ENCODE measurements around the gene C3. TPM values are rescaled to one million over a fixed set of nuclear protein-coding genes. Genes with fewer than 3 reads are reported as not detected.

C3 gene
- total and polyA plus RNA-seq, 7 donors = 9.0 to 1,284 (median 317) TPM

DNA sequence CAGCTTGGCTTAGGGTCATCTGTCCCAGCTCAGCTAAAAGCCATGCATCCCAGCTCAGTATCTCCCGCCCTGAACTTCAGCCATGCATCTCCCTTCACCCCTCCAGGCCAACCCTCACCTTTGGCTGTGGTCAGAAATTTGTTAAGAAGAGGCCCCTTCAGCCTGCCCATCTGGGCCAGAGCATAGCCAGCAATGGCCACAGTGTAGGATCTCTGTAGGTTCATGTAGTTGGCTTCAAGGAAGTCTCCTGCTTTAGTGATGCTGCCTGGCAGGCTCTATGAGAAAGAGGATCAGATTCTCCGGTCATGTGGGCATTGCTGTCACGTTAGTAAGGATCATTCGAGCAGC, 33.8 kb downstream of the C3 start:
- TF ChIP-seq CTCF (IDR thresholded peaks at IDR 0.05) (no peak), POLR2AphosphoS5 (IDR thresholded peaks at IDR 0.05) (no peak), POLR2A (IDR thresholded peaks at IDR 0.05) (no peak), EP300 (IDR thresholded peaks at IDR 0.05) (no peak)
- WGBS, 2 donors = 89 to 93% methylated on average over 4 of the region's 4 CpGs
- Histone ChIP-seq H3K9me3 (no peaks in the 10 kb centered on the region), H3K4me3 (no peak overlapping the region), H3K36me3 (peaks cover 0 to 6% (median 0%) of the 10 kb centered on the region in 4 donors), H3K4me1 (no peaks in the 10 kb centered on the region), H3K27ac (no peak overlapping the region), H3K27me3 (no peaks in the 10 kb centered on the region)
- DNase-seq = no peak
- intact Hi-C loops (cut with DNase I) = no loop called here

- H3K27me3 ChIP-seq = no peaks in the 10 kb centered on the region
- no peak for TF ChIP-seq POLR2A (IDR thresholded peaks at IDR 0.05)
- no peak for TF ChIP-seq POLR2AphosphoS5 (IDR thresholded peaks at IDR 0.05)
- TF ChIP-seq CTCF (IDR thresholded peaks at IDR 0.05) = no peak
- no peak for TF ChIP-seq EP300 (IDR thresholded peaks at IDR 0.05)
- DNase-seq = no peak
- H3K4me3 ChIP-seq = no peak overlapping the region
- intact Hi-C loops (cut with DNase I) = no loop called here
- 87 to 91% methylated on average over 15 of the region's 15 CpGs for WGBS, 2 donors
- H3K27ac ChIP-seq = no peak overlapping the region
- H3K9me3 ChIP-seq = no peaks in the 10 kb centered on the region
- no peaks in the 10 kb centered on the region for H3K4me1 ChIP-seq
- peaks cover 0 to 6% (median 0%) of the 10 kb centered on the region in 4 donors for H3K36me3 ChIP-seq
Measured at GRCh38 chr19:6685962-6686627, 34.4 kb downstream of the C3 start.

DNA sequence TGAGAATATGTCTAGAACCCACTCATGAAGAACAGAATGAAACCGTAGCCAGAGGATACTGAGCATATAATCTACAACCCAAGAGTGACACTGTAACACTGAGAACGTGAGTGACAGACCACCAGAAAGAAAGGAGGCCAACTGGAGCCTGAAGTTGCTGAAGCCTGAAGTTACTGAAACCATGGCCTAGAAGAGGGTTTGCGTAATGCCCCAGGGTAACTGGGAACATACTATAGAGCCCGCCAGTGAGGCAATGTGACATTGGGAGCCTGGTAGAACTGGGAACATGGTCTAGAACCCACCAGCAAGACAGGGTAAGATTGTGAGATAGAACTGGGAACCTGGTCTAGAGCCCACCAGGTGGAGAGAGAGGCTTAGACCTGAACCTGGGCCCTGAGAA, 35.0 kb downstream of the C3 start:
- H3K36me3 ChIP-seq = peaks cover 0 to 6% (median 0%) of the 10 kb centered on the region in 4 donors
- no peak for DNase-seq

GRCh38 chr19:6683971-6684370, 36.5 kb downstream of the C3 start:
- Histone ChIP-seq H3K27ac (no peak overlapping the region), H3K27me3 (no peaks in the 10 kb centered on the region), H3K4me1 (no peaks in the 10 kb centered on the region), H3K9me3 (peaks cover 0 to 6% (median 1%) of the 10 kb centered on the region in 4 donors), H3K36me3 (peaks cover 0 to 6% (median 0%) of the 10 kb centered on the region in 4 donors), H3K4me3 (no peak overlapping the region)
- DNase-seq = no peak
- WGBS, 2 donors = 91 to 92% methylated on average over 4 of the region's 4 CpGs
- intact Hi-C loops (cut with DNase I) = no loop called here
- TF ChIP-seq EP300 (IDR thresholded peaks at IDR 0.05) (no peak), POLR2AphosphoS5 (IDR thresholded peaks at IDR 0.05) (no peak), POLR2A (IDR thresholded peaks at IDR 0.05) (no peak), CTCF (IDR thresholded peaks at IDR 0.05) (no peak)

More for the DNA sequence above, 35.0 kb downstream of the C3 start:
- no peaks in the 10 kb centered on the region for H3K4me1 ChIP-seq
- intact Hi-C loops (cut with DNase I) = no loop called here
- H3K4me3 ChIP-seq = no peak overlapping the region
- no peaks in the 10 kb centered on the region for H3K9me3 ChIP-seq
- no peak overlapping the region for H3K27ac ChIP-seq
- H3K27me3 ChIP-seq = no peaks in the 10 kb centered on the region
- no peak for TF ChIP-seq POLR2AphosphoS5 (IDR thresholded peaks at IDR 0.05)
- TF ChIP-seq POLR2A (IDR thresholded peaks at IDR 0.05) = no peak
- no peak for TF ChIP-seq CTCF (IDR thresholded peaks at IDR 0.05)
- no peak for TF ChIP-seq EP300 (IDR thresholded peaks at IDR 0.05)
- WGBS, 2 donors = 80 to 92% methylated on average over 4 of the region's 4 CpGs
